GM21528 (cell line): ENCODE results near the gene THOC6.
"Not testable (repeated sequence)": the region's sequence is repeated elsewhere in the genome, so short reads cannot be mapped to it uniquely, and the experiment has no call there.

Source experiments
- ATAC-seq: cut with Tn5 transposase; IDR thresholded peaks from one replicate; pipeline ENCODE4 v1.9.1; 2021; ENCODE audit warnings: mild to moderate bottlenecking, moderate library complexity; ENCODE audit not compliant: unreplicated experiment, low FRiP score

The THOC6 gene

DNA sequence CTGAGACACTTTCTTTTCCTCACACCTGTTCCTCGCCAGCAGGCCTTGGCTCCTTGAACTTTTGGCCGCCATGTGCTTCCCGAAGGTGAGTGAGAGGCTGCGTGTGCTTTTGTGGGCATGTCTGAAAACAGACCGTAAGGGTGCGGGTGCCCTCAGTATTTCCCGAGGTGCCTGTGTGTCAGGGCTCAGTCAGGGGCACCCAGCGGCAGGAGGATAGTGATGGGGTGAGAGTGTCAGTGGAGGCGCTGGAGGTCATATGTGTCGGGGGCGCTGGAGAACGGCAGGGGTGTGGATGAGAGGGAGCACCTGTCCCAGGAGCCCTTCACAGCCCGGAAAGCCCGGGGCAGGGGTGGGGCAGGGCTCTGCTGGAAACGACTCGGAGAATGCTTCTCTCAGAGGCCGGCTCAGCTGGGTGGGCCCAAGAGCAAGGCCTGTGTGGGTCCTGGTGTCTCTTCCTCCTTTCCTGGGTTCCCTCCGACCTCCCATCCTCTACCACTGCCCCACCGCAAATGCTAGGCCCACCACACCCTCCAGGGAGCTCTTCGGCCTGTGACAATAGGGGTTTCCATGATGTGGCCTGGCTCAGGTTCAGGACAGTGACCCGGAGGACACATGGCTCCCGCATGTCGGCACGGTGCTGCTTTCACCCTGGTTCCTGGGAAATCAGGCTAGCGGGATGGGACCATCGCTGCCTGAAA is 42.1 kb downstream of the THOC6 start:
- ATAC-seq: no peak

DNA sequence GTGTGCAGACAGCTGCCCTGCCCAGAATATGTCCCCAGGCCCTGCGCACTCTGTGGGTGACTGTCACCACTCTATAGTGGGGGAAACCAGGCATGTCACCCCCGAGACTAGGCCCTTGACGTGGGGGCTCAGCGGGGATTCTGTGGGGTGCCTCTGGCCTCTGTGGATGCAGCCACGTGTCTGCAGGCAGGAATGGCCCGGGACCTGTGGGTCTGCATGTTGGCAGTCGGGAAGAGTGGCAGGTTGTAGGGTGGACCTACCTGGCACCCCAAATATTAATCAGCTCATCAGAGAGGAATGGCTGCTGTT is 42.6 kb downstream of the THOC6 start:
- ATAC-seq: no peak

GRCh38 chr16:3068487-3068886 is 44.7 kb downstream of the THOC6 start:
- no peak for ATAC-seq

GRCh38 chr16:3069146-3069545 is 45.3 kb downstream of the THOC6 start:
- not testable (repeated sequence) for ATAC-seq

- ATAC-seq: no peak
Observed at GRCh38 chr16:3070608-3071111, 46.8 kb downstream of the THOC6 start.

DNA sequence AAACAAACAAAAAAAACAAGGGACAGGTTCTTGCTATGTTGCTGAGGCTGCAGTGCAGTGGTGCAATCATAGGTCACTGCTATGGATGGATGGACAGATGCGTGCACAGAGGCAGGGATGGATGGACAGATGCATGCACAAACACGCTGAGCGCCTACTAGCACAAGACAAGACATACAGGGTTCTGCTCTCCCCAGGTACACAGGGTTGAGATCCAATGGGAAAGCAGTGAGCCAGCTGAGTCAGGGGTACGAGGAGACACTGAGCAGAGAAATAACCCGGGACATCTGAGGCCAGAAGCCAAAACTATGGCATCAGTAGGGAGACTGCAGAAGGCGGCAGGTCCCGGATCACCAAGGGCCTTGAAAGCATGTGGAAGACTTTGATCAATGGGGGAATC is 47.8 kb downstream of the THOC6 start:
- ATAC-seq: no peak

- not testable (repeated sequence) for ATAC-seq
Observed at GRCh38 chr16:3072148-3072547, 48.3 kb downstream of the THOC6 start.

DNA sequence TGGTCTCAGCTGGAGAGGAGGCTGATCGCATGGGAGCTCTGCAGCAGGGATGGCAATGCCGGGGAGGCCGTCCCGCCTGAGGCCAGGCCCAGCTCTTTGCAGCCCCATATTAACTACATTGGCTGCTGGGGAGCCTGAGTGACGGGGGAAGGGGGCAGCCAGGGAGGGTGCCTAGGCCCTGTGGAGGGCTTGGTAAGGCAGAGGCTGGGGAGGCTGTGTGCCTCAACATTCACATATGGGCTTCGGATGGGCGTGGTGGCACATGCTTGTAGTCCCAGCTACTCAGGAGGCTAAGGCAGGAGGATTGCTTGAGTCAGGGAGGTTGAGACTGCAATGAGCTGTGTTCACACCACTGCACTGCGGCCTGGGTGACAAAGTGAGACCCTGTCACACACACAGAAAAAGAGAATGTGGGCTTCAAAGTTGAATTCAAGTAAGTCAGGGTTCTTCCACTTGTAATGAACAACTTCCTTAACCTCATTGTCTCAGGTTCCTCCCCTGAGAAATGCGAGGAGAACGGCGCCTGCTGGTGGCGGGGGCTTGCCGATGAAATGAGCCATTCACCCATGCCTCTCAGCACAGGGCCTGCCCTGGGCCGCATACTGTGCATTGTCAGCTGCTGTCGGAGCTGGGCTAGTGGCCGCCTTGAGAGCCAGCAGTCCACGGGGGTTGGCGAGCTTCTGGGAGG is 48.9 kb downstream of the THOC6 start:
- ATAC-seq: not testable (repeated sequence)

DNA sequence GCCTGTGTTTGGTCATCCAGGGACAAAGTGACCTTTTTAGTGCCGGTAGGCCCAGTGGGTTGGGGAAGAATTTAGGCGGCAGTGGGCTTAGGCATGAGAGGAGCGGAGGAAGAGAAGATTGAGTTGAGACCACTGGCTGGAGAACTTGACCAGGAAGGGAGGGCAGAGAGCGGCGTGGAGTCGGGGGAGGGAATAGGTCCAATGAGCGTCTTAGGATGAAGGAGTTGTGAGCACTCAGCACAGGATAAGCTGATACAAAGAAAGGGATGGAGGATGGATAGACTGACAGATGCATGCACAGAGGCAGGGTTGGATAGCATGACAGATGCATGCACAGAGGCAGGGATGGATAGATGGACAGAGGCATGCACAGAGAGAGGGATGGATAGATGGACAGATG is 49.6 kb downstream of the THOC6 start:
- no peak for ATAC-seq

DNA sequence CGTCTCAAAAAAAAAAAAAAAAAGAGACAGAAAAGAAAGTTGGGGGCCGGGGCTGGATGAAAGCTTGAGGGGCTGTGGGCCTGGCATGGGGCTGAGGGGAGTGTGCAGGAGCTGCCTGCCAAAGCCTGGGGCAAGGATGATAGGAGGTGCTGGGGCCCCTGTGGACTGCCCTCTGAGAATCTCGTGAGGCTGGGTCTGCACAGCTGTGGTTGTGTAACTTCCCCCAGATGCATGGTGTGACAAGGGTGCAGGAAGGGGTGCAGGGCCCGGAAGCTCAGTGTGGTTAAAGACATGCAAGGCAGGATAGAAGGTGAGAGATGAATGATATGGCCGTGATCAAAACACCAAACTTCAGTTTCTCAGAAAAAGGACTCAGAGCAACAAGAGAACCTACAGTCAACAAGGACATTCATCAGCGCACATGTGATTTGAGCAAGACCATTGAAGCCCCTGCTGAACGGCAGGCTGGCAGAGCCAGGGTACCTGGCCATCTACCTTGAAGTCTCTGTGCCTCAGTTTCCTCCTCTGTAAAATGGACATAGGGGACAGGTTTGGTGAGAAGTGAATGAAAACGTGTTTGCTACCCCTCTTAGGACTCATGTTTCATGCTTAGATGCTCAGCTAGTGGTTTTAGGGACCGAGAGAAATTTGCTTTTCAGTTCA is 51.2 kb downstream of the THOC6 start:
- ATAC-seq: no peak

DNA sequence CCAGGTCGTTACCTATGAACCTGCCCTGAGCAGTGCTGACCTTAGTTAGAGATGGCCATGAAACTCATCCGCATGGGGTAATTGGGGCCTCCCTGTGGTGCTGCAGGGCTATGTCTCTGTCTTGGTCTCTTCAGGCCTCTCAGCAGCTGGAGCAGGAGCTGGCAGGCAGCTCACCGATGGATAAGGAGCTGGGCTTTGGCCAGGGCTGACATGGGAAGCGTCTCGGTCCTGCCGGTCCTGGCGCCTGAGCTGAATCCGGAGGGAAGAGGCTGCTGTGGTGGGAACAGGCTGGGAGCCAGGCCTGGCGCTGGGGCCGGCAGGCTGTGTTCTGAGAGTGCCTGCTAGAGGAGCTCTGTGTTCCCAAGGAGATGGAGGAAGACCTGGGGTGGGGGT is 51.7 kb downstream of the THOC6 start:
- ATAC-seq: no peak

- not testable (repeated sequence) for ATAC-seq
Observed at GRCh38 chr16:3075946-3076345, 52.1 kb downstream of the THOC6 start.

DNA sequence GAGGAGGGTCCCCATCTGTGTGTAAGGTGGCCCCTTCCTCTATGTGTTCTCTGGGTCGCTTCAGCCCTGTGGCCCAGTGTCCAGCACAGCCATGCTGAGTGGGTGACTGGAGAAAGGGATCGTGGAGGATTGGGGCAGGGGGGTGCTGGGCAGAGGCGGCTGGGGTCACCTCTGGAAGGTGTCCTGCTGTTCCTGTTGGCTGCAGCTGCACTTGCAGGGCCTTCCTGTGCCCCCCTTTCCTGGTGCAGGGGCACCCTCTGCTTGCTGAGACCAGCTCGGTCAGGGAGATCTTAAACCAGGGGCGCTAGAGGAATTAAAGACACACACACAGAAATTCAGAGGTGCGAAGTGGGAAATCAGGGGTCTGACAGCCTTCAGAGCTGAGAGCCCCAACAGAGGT is 52.7 kb downstream of the THOC6 start:
- ATAC-seq: no peak
